B cell (primary cell): ENCODE data around the gene CTPS1. TPM values are rescaled to one million over a fixed set of nuclear protein-coding genes. Genes with fewer than 3 reads are reported as not detected.

Experiments
- ATAC-seq: fragments of 200-7000 bp; cut with Tn5 transposase; one replicate; pipeline ENCODE4 v1.10.0; 2021; ENCODE audit warnings: low read depth, mild to moderate bottlenecking, moderate number of reproducible peaks, moderate library complexity
- CTCF ChIA-PET: fragments of 350-600 bp; sonication (Branson Sonifier 250); formaldehyde crosslinking; loops from one replicate; lab custom pipeline; 2021; ENCODE audit warnings: antibody characterized with exemption, inconsistent platforms; lab: Charles Lee
- POLR2A ChIA-PET: fragments of 350-600 bp; sonication (Branson Sonifier 250); formaldehyde crosslinking; loops from one replicate; lab custom pipeline; 2021; ENCODE audit warnings: antibody characterized with exemption; lab: Charles Lee
- DNase-seq: peaks from one replicate; pipeline ENCODE4 v3.0.0; 2013
- H2AFZ ChIP-seq: 2 replicates; pipeline ENCODE4 v1.6.1; 2012; ENCODE audit warnings: mild to moderate bottlenecking, low read depth, low read length; ENCODE audit not compliant: insufficient read depth, poor library complexity, severe bottlenecking
- H3K27ac ChIP-seq, 2 donors: 1 replicate in 1 of 2; 2 replicates in 1 of 2; pipeline ENCODE4 v1.5.1; 2012 to 2013; ENCODE audit warnings: low read length in 2 of 2, mild to moderate bottlenecking in 2 of 2, moderate library complexity in 1 of 2
- H3K27me3 ChIP-seq, 4 experiments: fragments of 200-600 bp in 1 of 4; sonication (generic) in 1 of 4; replicated peaks in 1 of 4; 1 replicate in 2 of 4; 2 replicates in 2 of 4; pipeline versions ENCODE4 v1.6.1 to v1.7.0; 2013 to 2016; ENCODE audit warnings: low read length in 3 of 4, mild to moderate bottlenecking in 2 of 4, mixed read lengths in 1 of 4, moderate library complexity in 1 of 4; ENCODE audit not compliant: insufficient read depth in 4 of 4, control insufficient read depth in 3 of 4; ENCODE audit errors: control extremely low read depth in 1 of 4
- H3K36me3 ChIP-seq, 2 experiments: replicated peaks in 1 of 2; 1 replicate in 1 of 2; 2 replicates in 1 of 2; pipeline versions ENCODE4 v1.6.1 to v1.7.1; 2013; ENCODE audit warnings: low read length in 1 of 2; ENCODE audit not compliant: insufficient read depth in 2 of 2, control insufficient read depth in 1 of 2; ENCODE audit errors: control extremely low read depth in 1 of 2, extremely low read depth in 1 of 2
- H3K4me1 ChIP-seq, 2 donors: fragments of 200-600 bp in 1 of 2; sonication (generic) in 1 of 2; 1 replicate in 1 of 2; 2 replicates in 1 of 2; pipeline versions ENCODE4 v1.5.1 to v1.6.1; 2013 to 2017; ENCODE audit warnings: low read length in 2 of 2; ENCODE audit not compliant: control insufficient read depth in 2 of 2, insufficient read depth in 2 of 2
- H3K4me2 ChIP-seq: replicated peaks from 2 replicates; pipeline ENCODE3; 2012; ENCODE audit warnings: mild to moderate bottlenecking, low read depth, low read length; ENCODE audit not compliant: poor library complexity, severe bottlenecking
- H3K4me3 ChIP-seq, 5 experiments: fragments of 200-600 bp in 1 of 5; sonication (generic) in 1 of 5; 1 replicate in 3 of 5; 2 replicates in 2 of 5; pipeline versions ENCODE4 v1.5.1 to v1.7.0; 2011 to 2016; ENCODE audit warnings: low read length in 4 of 5, mild to moderate bottlenecking in 4 of 5, low read depth in 2 of 5, control low read depth in 1 of 5, moderate library complexity in 1 of 5; ENCODE audit not compliant: insufficient read depth in 1 of 5; ENCODE audit errors: control extremely low read depth in 1 of 5, extremely low read depth in 1 of 5
- H3K79me2 ChIP-seq: fragments of 200-600 bp; sonication (generic); one replicate; pipeline ENCODE4 v1.6.0; 2016; ENCODE audit warnings: low read length; ENCODE audit not compliant: control insufficient read depth, insufficient read depth
- H3K9ac ChIP-seq: fragments of 200-600 bp; sonication (generic); 2 replicates; pipeline ENCODE4 v1.6.1; 2017; ENCODE audit warnings: mild to moderate bottlenecking, low read length, moderate library complexity
- H3K9me3 ChIP-seq, 3 donors: one replicate each; pipeline versions ENCODE4 v1.6.1 to v1.7.1; 2013; ENCODE audit warnings: low read length in 2 of 3; ENCODE audit not compliant: control insufficient read depth in 2 of 3, insufficient read depth in 1 of 3; ENCODE audit errors: control extremely low read depth in 1 of 3
- H4K20me1 ChIP-seq: 2 replicates; pipeline ENCODE4 v1.6.0; 2012; ENCODE audit warnings: mild to moderate bottlenecking, low read length; ENCODE audit not compliant: insufficient read depth, control insufficient read depth, poor library complexity, severe bottlenecking
- H3K27ac Mint-ChIP-seq: one replicate; pipeline ENCODE4 v1.8.0; 2021; ENCODE audit warnings: mixed read lengths
- H3K27me3 Mint-ChIP-seq: one replicate; pipeline ENCODE4 v1.8.0; 2021; ENCODE audit warnings: mixed read lengths
- H3K4me1 Mint-ChIP-seq: one replicate; pipeline ENCODE4 v1.8.0; 2021; ENCODE audit warnings: mixed read lengths
- H3K4me3 Mint-ChIP-seq: one replicate; pipeline ENCODE4 v1.8.0; 2021; ENCODE audit warnings: mixed read lengths
- H3K9me3 Mint-ChIP-seq: one replicate; pipeline ENCODE4 v1.8.0; 2022; ENCODE audit warnings: mixed read lengths; ENCODE audit not compliant: insufficient read depth
- CTCF ChIP-seq: fragments of 200-600 bp; IDR thresholded peaks from one replicate; pipeline ENCODE4 v1.8.0; 2022; ENCODE audit warnings: antibody characterized with exemption, mild to moderate bottlenecking
- EZH2 ChIP-seq: IDR thresholded peaks from 2 replicates; pipeline ENCODE4 v1.6.1; 2012; ENCODE audit warnings: borderline replicate concordance, low read depth, mild to moderate bottlenecking, moderate library complexity, low read length; ENCODE audit not compliant: insufficient read depth, poor library complexity, severe bottlenecking
- WGBS: methylation state at CpG from one replicate; pipeline ENCODE4 v1.1.5; 2013; ENCODE audit warnings: missing lambda C conversion rate; ENCODE audit not compliant: insufficient coverage; 5-methylcytosine and 5-hydroxymethylcytosine counted together
- intact Hi-C: fragments of 100-400 bp; cut with micrococcal nuclease; formaldehyde crosslinking; loops from one replicate; pipeline ENCODE4 v1.10.0; 2022
- polyA plus RNA-seq: library from polyadenylated mRNA; depleted of rRNA; stranded (reverse); fragments of >200 nt; gene quantifications from 2 replicates; pipeline ENCODE4 v1.2.3, GENCODE V29; 2012
- total RNA-seq, 2 donors: library from RNA; stranded (reverse); fragments of 120-200 nt in 1 of 2; gene quantifications; 1 replicate in 1 of 2; 2 replicates in 1 of 2; pipeline versions ENCODE4 v1.2.3 to v1.2.4, GENCODE V29; 2013 to 2022

Gene CTPS1
- total and polyA plus RNA-seq, 2 donors (not counting 1 experiment from before 2014, with no cell fraction given) = 9.2 to 17.9 TPM

- H3K27me3 ChIP-seq = no peaks in the 10 kb centered on the region
- no peaks in the 10 kb centered on the region for H4K20me1 ChIP-seq
- no peaks in the 10 kb centered on the region for H3K9me3 Mint-ChIP-seq
- peak overlapping the region; percentile 97 for H3K4me3 Mint-ChIP-seq
- TF ChIP-seq EZH2 (no peak), CTCF (no peak)
- ChIA-PET POLR2A (no interaction called here), CTCF (interaction anchor here (1.6 kb wide), 1 partner anchor 24 kb away, joined by 6 read pairs; no protein-coding TSS in a partner anchor)
- H3K27me3 Mint-ChIP-seq = no peaks in the 10 kb centered on the region
- H3K4me1 ChIP-seq = peaks cover 13 to 18% of the 10 kb centered on the region in 2 donors
- intact Hi-C loops = no loop called here
- peaks cover 0 to 13% of the 10 kb centered on the region in 2 experiments for H3K36me3 ChIP-seq
- WGBS = under 1% methylated on average over 50 of the region's 50 CpGs
- H3K4me2 ChIP-seq = peak overlapping the region; percentile 87
- ATAC-seq (peak; percentile 29), DNase-seq (no peak)
- H3K4me1 Mint-ChIP-seq = peaks cover 15% of the 10 kb centered on the region
- peaks cover 41% of the 10 kb centered on the region for H3K79me2 ChIP-seq
- H3K9ac ChIP-seq = peak overlapping the region; percentile 81
- peak overlapping the region in 4 of 5 experiments; percentile 74 to 89 (median 84) for H3K4me3 ChIP-seq
- H3K9me3 ChIP-seq = no peaks in the 10 kb centered on the region
- H3K27ac Mint-ChIP-seq = peak overlapping the region; percentile 79
- peak overlapping the region; percentile 100 for H2AFZ ChIP-seq
- H3K27ac ChIP-seq = peak overlapping the region; percentile 40 to 82
Observed at GRCh38 chr1:40980068-40980452, 564 bp downstream of the CTPS1 start.

- H4K20me1 ChIP-seq = no peaks in the 10 kb centered on the region
- CTCF ChIA-PET = interaction anchor here (1.6 kb wide), 1 partner anchor 23 kb away, joined by 6 read pairs; no protein-coding TSS in a partner anchor
- peak; percentile 4 for ATAC-seq
- 26% methylated on average over 26 of the region's 27 CpGs for WGBS
- Mint-ChIP-seq H3K27ac (peak overlapping the region; percentile 79), H3K27me3 (no peaks in the 10 kb centered on the region), H3K4me1 (peaks cover 15% of the 10 kb centered on the region), H3K9me3 (no peaks in the 10 kb centered on the region), H3K4me3 (peak overlapping the region; percentile 97)
- no peak for DNase-seq
- peak overlapping the region; percentile 40 to 82 for H3K27ac ChIP-seq
- no peaks in the 10 kb centered on the region for H3K27me3 ChIP-seq
- POLR2A ChIA-PET = no interaction called here
- intact Hi-C loops = no loop called here
- peak overlapping the region; percentile 81 for H3K9ac ChIP-seq
- H3K4me2 ChIP-seq = peak overlapping the region; percentile 87
- H2AFZ ChIP-seq = peak overlapping the region; percentile 100
- H3K79me2 ChIP-seq = peaks cover 46% of the 10 kb centered on the region
- TF ChIP-seq CTCF = no peak
- TF ChIP-seq EZH2 = no peak
- peak overlapping the region; percentile 45 to 89 (median 82) for H3K4me3 ChIP-seq
- H3K9me3 ChIP-seq = no peaks in the 10 kb centered on the region
- peaks cover 0 to 19% of the 10 kb centered on the region in 2 experiments for H3K36me3 ChIP-seq
- peaks cover 13 to 18% of the 10 kb centered on the region in 2 donors for H3K4me1 ChIP-seq
Observed at GRCh38 chr1:40980453-40981121, 1.1 kb downstream of the CTPS1 start.
